HG02870 (cell line): ENCODE results near the gene MAP4.
"Not testable (repeated sequence)": the region's sequence is repeated elsewhere in the genome, so short reads cannot be mapped to it uniquely, and the experiment has no call there.

Source experiments
- ATAC-seq: cut with Tn5 transposase; IDR thresholded peaks from one replicate; pipeline ENCODE4 v1.9.1; 2021; ENCODE audit warnings: mild to moderate bottlenecking, moderate library complexity; ENCODE audit not compliant: unreplicated experiment

Gene MAP4

GRCh38 chr3:47849186-47849698 lies 167.0 kb downstream of the MAP4 start:
- no peak for ATAC-seq

- no peak for ATAC-seq
These were observed 167.6 kb downstream of the MAP4 start for GRCh38 chr3:47848599-47849117.

- no peak for ATAC-seq
These were observed 168.3 kb downstream of the MAP4 start for GRCh38 chr3:47847801-47848518.

- ATAC-seq = no peak
These were observed 169.0 kb downstream of the MAP4 start for GRCh38 chr3:47847260-47847659.

GRCh38 chr3:47846880-47847248 lies 169.4 kb downstream of the MAP4 start:
- ATAC-seq = no peak

- no peak for ATAC-seq
These were observed 169.9 kb downstream of the MAP4 start for GRCh38 chr3:47846186-47846879.

- ATAC-seq = no peak
These were observed 174.3 kb downstream of the MAP4 start for GRCh38 chr3:47841786-47842349.

- no peak for ATAC-seq
These were observed 177.7 kb downstream of the MAP4 start for GRCh38 chr3:47838503-47838902.

- no peak for ATAC-seq
These were observed 179.2 kb downstream of the MAP4 start for GRCh38 chr3:47836986-47837385.

- not testable (repeated sequence) for ATAC-seq
These were observed 186.7 kb downstream of the MAP4 start for GRCh38 chr3:47829482-47829881.

- no peak for ATAC-seq
These were observed 190.6 kb downstream of the MAP4 start for GRCh38 chr3:47825590-47825989.

GRCh38 chr3:47824541-47825473 lies 191.4 kb downstream of the MAP4 start:
- ATAC-seq = peak; percentile 89

GRCh38 chr3:47817609-47818008 lies 198.6 kb downstream of the MAP4 start:
- no peak for ATAC-seq

- ATAC-seq = no peak
These were observed 202.6 kb downstream of the MAP4 start for GRCh38 chr3:47813551-47814177.

GRCh38 chr3:47804577-47804976 lies 211.6 kb downstream of the MAP4 start:
- ATAC-seq = no peak

- no peak for ATAC-seq
These were observed 212.7 kb downstream of the MAP4 start for GRCh38 chr3:47803480-47804025.

GRCh38 chr3:47802734-47803479 lies 213.3 kb downstream of the MAP4 start, which contains the start of gene DHX30:
TSS of gene DHX30 (plus strand) at chr3:47803138. CDS start at chr3:47810684, 7,546 bp downstream.
- peak; percentile 84 for ATAC-seq
